ENCODE results near the gene TIMM50.

Gene TIMM50

DNA sequence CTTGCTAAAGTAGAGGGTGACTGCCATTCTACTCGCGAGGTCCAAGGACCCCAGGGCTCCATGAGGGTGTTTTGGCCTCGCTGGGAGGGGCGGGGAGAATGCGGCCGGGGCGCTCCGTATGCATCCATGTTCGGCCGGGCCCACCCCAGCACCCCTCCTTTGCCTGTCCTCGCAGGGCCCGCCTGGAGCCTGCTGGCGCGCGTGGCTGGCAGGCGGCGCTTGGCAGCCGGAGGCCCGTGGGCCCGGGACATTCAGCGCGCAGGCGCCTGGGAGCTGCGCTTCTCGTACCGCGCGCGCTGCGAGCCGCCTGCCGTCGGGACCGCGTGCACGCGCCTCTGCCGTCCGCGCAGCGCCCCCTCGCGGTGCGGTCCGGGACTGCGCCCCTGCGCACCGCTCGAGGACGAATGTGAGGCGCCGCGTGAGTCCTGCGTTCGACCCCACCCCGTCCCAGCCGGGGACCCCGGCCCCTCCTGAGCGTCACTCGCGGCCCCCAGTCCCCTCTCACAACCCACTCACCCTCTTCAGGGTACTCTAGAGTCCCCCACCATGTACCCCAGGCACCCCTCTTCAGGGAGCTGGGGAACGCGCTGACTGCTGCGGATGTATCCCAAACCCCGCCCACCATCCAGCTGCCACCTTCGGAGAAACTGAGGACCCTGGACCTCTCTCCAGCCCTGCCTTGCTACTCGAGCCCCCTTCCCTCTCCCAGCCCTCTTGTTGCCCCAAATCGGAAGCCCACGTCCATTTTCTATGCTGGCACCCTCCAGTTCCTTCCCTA, 22.2 kb downstream of the TIMM50 start:
- peak; percentile 89 for DNase-seq

DNA sequence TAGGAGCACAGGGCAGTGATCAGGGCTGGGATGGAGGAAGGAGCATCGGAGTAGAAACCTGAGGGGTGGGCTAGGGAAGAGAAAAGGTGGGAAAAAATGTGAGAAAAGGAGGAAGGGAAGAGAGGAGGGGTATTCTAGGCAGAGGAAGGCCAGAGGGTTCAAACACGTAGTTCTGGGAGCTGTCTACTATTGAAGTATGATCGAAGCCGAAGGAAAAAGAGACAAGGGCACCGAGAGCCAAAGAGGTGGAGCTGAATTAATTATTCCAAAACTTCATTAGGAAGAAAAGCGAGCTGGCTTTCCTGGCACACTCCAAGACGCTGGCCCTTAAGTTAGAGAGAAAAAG, 25.9 kb downstream of the TIMM50 start:
- no peak for DNase-seq

DNA sequence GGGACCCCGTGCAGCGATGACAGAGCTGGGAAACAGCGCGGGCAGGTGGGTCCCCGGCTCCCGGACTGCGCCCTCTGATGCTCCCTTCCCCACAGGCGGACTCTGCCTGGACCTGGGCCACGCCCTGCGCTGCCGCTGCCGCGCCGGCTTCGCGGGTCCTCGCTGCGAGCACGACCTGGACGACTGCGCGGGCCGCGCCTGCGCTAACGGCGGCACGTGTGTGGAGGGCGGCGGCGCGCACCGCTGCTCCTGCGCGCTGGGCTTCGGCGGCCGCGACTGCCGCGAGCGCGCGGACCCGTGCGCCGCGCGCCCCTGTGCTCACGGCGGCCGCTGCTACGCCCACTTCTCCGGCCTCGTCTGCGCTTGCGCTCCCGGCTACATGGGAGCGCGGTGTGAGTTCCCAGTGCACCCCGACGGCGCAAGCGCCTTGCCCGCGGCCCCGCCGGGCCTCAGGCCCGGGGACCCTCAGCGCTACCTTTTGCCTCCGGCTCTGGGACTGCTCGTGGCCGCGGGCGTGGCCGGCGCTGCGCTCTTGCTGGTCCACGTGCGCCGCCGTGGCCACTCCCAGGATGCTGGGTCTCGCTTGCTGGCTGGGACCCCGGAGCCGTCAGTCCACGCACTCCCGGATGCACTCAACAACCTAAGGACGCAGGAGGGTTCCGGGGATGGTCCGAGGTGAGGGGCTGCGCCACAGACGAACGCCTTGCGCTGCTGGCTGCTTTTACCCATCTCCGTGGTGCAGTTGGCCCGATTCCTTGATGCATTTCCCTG, 26.5 kb downstream of the TIMM50 start:
- peak; percentile 72 for DNase-seq

DNA sequence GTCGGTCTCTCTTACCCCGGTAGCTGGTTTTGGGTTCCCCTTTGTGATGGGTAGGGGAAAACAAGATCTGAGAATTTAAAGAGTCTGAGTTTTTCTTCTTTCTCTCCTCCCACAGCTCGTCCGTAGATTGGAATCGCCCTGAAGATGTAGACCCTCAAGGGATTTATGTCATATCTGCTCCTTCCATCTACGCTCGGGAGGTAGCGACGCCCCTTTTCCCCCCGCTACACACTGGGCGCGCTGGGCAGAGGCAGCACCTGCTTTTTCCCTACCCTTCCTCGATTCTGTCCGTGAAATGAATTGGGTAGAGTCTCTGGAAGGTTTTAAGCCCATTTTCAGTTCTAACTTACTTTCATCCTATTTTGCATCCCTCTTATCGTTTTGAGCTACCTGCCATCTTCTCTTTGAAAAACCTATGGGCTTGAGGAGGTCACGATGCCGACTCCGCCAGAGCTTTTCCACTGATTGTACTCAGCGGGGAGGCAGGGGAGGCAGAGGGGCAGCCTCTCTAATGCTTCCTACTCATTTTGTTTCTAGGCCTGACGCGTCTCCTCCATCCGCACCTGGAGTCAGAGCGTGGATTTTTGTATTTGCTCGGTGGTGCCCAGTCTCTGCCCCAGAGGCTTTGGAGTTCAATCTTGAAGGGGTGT, 27.2 kb downstream of the TIMM50 start:
- DNase-seq = no peak

DNA sequence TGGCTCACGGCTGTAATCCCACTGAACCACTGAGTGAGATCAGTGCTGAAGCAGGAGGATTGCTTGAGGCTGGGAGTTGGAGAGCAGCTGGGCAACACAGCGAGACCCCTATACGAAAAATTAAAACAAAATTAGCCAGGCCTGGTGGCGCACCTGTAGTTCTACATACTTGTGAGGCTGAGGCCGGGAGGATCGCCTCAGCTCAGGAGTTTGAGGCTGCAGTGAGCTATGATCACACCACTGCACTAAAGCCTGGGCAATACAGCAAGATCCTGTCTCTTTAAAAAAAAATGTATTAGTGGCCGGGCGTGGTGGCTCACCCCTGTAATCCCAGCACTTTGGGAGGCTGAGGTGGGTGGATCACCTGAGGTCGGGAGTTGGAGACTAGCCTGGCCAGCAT, 28.0 kb downstream of the TIMM50 start:
- DNase-seq = no peak

DNA sequence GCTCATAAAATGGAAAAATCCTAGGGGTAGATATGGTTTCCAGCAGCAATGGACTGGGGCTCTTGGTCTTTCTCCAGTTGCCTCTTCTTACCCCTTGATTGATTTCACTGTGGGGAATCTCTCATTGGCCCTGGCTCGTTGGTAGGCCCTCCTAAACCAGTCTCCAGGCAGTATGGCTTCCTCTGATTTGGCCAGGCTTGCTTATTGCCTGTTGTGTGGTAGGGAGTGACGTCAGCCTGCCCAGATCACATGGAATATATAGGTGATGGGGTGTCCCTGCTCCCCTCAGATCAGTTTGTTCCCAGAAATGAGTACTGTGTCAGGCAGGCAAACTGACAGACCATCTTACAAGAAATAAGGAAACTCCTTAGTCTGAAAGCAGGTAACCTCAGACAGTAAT, 28.6 kb downstream of the TIMM50 start:
- DNase-seq = no peak

DNA sequence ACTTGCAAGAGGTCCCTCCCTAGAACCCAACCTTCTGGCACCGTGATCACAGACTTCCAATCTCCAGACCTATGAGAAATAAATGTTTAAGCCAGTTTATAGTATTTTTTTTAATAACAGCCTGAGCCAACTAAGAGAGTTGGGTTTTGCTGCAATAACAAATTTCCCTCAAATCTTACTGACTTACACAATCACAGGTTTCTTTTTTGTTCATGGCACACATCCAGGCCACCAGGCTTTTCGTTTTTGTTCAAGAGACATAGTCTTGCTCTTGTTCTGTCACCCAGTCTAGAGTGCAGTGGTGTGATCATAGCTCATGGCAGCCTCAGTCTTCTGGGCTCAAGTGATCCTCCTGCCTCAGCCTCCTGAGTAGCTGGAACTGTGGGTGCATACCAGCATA, 32.4 kb downstream of the TIMM50 start:
- no peak for DNase-seq

DNA sequence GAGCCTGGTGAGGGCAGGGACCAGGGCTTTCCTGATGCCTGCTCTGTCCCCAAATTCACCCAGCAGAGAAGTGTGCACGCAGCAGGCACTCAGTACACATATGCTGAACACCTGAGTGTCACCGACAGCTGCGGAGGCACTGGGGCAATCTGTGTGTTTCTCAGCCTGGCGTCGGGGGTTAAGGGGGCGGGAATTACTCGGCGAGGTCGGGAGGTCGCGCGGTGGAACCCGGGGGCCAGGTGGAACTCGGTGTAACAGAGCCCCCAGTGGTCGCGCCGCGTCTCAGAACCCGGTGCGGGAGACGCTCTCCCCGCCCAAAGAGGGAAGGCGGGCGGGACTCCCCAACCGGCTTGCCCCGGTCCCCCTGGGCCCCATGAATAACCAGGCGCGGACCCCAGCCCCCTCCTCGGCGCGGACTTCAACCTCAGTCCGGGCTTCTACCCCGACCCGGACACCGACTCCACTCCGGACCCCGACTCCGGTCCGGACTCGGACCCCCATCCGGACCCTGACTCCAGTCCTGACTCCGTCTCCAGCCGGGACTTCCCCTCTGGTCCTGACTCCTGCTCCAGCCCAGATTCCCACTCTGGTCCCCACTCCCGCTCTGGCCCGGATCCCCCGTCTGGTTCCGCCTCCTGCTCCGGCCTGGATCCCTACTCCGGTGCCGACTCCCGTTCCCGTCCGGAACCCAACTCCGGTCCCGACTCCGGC, 34.4 kb downstream of the TIMM50 start, which contains the start of gene SELENOV:
Gene SELENOV, plus strand, starts transcription at position 300 of the 711 bp plus-strand sequence. Its CDS starts 74 bp downstream, at position 374.
- no peak for DNase-seq

DNA sequence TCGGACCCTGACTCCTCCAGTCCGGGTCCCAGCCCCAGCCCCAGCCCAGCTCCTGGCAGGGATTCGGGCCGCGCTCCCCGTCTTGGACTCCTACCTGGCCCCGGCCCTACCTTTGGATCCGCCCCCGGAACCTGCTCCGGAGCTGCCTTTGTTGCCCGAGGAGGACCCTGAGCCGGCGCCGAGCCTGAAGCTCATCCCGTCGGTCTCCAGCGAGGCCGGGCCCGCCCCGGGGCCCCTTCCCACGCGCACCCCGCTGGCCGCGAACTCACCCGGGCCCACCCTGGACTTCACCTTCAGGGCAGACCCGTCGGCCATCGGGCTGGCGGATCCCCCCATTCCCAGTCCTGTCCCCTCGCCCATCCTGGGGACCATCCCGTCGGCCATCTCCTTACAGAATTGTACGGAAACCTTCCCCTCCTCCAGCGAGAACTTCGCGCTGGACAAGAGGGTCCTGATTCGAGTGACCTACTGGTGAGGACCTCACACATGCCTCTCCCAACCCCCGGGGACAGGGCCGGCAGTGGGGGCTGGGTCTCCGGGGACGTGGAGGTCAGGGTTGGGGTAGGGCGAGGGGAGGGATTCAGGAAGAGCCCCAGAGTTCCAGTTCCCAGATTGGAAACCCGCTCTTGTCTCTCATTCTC, 35.0 kb downstream of the TIMM50 start:
- no peak for DNase-seq

DNA sequence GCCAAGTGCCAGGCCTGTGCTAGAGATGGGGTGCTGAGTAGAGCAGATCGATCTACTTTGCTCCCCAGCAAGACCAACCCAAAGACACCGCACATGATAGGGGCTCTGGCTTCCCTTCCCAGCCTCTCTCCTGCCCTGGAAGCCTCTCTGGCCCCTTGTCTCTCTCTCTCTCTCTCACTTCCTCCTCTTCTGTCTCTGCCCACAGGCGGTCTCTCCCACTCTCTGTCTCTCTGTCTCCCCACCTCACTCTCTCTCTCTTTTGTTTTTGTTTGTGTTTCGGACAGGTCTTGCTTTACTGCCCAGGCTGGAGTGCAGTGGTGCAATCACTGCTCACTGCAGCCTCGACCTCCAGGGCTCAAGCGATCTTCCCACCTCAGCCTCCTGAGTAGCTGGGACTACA, 35.6 kb downstream of the TIMM50 start:
- no peak for DNase-seq

DNA sequence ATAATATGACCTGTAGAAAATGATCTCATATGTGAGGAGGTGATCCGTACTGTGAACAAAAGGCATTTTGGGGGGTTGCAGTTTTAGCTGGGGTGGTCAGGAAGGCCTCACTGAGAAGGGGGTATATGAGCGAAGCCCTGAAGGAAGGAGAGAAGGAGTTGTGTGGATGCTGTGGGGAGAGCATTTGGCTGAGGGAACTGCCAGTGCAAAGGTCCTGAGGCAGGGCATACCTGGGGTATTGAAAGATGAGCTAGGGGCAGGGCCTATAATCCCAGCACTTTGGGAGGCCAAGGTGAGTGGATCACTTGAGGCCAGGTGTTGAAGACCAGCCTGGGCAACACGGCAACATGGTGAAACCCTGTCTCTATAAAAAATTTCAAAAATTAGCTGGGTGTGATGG, 36.8 kb downstream of the TIMM50 start:
- DNase-seq = no peak

DNA sequence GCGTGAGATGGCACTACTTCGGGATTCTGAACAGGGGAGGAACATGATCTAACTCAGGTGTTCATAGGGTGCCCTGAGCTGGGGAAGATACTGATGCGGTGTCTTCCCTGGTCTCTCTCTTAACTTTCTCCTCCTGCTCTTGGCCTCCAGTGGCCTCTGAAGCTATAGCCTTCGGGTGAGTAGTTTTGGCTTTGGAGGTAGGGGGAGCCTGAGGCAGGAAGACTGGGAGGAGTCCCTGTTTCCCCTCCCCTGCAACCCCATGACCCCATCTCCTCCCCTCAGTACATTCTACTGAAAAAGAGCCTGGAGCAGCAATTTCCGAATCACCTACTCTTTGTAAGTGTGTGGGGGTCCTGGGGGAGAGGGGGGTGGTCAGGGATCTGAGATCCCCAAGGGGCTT, 37.8 kb downstream of the TIMM50 start:
- no peak for DNase-seq

DNA sequence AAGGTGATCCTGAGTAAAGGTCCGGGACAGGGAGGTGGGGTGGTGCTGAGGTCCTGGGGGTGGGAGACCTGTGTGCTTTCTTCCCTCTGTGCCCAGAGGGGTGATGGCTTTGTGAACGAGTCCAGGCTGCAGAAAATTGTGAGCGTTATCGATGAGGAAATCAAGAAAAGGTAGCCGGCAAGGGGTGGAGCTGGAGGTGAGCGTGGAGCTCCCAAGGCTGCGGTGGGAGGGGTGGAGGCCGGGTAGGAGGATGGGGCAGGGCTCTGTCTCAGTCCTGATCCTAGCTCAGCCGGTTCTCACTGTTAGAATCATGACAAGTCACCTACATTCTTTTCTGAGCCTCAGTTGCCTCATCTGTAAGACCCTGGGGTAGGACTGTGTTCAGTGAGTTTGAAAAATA, 38.3 kb downstream of the TIMM50 start:
- no peak for DNase-seq

DNA sequence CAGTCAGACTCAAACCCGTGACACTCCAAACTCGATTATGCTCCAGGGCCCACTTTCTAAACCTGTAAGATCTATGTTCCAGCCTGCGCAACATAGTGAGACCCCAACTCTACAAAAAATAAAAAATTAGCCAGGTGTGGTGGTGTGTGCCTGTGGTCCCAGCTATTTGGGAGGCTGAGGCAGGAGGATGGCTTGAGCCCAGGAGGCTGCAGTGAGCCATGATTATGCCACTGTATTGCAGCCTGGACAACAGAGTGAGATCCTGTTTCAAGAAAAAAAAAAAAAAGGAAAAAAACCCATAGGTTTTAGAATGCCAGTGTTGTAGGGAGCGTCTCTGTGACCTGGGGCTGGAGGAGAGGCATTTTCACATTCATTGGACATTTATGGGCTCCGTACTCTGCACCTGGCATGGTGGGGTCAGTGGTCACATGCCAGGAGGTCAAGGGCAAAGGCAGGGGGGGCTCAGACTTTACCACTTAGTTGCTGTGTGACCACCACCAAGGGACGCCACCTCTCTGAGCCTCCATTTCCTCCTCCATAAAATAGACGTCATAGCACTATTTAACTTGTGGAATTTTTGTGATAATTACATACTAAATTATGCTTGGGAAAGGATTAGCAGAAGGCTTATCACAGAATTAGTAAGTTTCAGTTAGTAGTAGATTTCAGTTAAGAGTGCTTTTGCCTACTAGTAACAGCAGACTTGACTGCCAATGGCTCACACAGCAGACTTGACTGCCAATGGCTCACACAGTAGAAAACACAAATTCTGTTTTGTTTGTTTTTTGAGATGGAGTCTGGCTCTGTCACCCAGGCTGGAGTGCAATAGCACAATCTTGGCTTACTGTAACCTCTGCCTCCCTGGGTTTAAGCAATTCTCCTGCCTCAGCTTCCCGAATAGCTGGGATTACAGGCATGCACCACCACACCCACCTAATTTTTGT, 40.2 kb downstream of the TIMM50 start:
- no peak for DNase-seq

DNA sequence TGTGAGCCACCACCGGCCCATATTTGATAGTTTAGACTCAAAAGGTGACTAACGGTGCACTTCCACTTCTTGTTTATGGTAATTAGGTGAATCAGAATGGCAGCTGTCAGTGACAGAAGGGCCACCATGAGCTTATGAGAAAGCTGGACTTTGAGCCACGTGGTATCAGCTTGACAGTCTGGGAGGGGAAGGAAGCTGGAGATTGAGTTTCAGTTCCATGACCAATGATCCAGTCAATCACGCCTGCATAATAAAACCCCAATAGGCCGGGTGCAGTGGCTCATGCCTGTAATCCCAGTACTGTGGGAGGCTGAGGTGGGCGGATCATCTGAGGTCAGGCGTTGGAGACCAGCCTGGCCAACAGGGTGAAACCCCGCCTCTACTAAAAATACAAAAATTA, 43.9 kb downstream of the TIMM50 start:
- DNase-seq = no peak

DNA sequence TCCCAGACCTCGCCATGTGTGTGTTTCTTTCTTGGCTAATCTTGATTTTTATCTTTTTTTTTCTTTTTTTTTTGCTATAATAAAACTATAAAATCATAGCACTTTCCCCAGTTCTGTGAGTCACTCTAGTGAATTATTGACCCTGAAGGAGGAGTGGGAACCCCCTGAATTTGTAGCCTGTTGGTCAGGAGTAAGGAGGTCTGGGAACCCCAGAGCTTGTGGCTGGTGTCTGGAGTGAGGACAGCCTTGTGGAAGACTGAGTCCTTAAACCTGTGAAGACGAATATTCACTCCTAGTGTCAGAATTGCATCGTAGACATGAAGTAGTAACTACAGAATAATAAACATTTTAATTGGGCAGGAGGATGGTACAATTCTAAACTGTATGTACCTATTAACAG, 44.6 kb downstream of the TIMM50 start:
- DNase-seq = no peak

DNA sequence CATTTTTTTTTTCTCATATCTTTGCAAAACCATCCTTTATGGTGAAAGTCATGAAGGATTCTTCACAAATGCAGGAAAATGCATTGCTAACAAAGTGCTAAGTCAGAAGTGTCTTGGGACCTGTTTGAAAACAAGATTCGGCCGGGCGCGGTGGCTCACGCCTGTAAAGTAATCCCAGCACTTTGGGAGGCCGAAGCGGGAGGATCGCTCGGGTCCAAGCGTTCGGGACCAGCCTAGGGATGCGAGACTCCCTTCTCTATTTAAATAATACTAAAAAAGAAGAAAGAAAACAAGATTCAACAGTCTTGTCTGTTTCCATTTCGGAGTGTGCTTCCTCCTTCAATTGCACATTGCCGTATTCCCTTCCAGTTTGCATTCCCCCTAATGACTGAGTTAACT, 51.2 kb downstream of the TIMM50 start:
- no peak for DNase-seq

DNA sequence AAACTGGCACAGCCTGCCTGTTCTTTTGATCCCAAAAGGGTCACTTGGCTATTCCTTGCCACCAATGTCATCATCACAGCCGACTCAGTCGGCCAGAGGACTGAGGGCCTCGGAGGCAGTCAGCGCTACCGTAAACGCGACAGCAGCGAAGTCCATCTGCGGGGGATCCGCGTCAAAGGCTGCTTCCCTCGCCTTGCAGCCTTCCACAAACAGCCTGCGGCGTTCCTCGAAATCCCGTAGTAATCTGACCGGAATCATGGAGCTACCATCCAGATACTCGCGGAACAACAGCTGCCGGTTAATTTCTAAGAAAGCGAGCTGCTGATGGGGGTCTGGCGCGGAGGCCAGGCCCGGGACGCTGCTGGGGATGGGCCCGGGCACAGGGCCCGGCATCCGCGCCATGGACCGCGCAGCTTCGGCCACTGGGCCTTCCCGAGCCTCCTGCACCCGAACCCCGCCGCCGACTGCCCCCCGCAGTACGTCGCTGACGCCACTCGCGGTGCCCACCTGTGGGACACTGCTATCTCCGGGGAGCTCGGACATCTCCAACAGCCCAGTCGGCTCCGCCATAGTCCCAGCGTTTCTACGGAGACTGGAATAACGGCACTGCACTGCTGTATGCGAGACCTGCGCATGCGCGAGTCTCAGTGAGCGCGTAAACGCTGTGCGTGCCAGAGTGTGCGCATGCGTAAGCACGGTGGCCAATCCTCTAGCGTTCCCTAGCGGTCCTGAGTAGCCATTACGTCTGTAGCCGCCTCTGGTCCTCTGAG, 51.8 kb downstream of the TIMM50 start, which contains the start of gene EID2B:
Gene EID2B, minus strand, starts transcription at position 620 of the 770 bp plus-strand sequence. Its CDS starts 50 bp downstream, at position 570.
- peak; percentile 99 for DNase-seq

DNA sequence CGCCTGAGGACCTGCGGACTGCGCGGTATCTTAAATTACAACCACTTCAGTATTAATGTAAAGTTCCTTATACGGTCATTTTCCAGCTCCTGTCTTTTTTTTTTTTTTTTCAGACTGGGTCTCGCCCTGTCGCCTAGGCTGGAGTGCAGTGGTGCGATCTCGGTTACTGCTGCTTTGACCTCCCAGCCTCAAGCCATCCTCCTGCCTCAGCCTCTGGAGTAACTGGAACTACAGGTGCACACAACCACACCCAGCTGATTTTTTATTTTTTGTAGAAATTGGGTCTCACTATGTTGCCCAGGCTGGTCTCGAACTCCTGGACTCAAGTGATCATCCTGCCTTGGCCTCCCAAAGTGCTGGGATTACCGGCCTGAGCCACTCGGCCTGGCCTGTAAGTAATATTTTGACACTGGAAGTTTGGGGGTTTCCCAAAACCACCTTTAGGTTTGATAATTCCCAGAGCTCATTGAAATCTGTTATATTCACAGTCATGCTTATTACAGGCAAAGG, 52.4 kb downstream of the TIMM50 start:
- no peak for DNase-seq

DNA sequence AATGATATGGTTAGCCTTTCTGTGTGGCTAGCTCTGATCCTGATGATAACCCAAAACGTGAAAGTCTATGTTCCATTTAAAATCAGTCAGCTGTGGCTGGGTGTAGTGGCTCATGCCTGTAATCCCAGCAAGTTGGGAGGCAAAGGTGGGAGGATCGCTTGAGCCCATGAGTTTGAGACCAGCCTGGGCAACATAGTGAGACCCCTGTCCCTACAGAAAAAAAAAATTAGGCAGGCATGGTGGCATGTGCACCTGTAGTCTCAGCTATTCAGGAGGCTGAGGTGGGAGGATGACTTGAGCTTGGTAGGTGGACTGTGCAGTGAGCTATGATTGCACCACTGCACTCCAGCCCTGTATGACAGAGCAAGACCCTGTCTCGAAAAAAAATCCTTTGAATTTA, 53.2 kb downstream of the TIMM50 start:
- no peak for DNase-seq

DNA sequence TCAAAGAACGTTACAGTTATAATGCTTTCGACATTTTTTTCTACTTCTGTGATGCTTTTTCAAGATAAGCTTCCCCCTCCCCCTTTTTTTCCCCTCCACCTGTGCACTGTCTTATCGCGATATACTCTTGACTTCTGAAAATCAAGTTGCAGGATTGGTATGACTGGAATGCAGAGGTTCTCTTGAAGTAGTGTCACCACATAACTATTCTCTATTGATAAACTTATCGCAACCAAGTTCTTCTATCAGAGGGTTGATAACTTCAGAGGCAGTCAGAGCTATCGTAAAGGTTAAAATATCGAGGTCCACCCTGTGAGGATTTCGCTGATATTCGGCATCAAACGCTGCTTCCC, 58.5 kb downstream of the TIMM50 start:
- peak; percentile 37 for DNase-seq

All from hematopoietic multipotent progenitor cell treated with erythropoietin and hydrocortisone succinate and interleukin-3 and kit ligand, for 6 days (in vitro differentiated cells).